ENCODE data around the gene CSRNP3.

GRCh38 chr2:165639504-165639903 lies 170.0 kb downstream of the CSRNP3 start:
- no peak for TF ChIP-seq CTCF (IDR thresholded peaks at IDR 0.05)
- TF ChIP-seq POLR2A (IDR thresholded peaks at IDR 0.05): no peak

All from heart left ventricle (tissue), 13 donors.